PC-3 (cell line): ENCODE results near the gene MYH14.

ENCODE experiments used
- EZH2 ChIP-seq: fragments of 300-600 bp; sonication (generic); IDR thresholded peaks from one replicate; pipeline ENCODE4 v1.6.1; 2017; ENCODE audit warnings: antibody characterized with exemption, mild to moderate bottlenecking, low read length; ENCODE audit not compliant: unreplicated experiment
- EZH2phosphoT487 ChIP-seq: fragments of 300-600 bp; sonication (generic); IDR thresholded peaks from 2 replicates; pipeline ENCODE4 v1.6.1; 2018; ENCODE audit warnings: mild to moderate bottlenecking, antibody characterized with exemption, low read length, borderline replicate concordance
- TF ChIP-seq, protein P1 (sequence below): fragments of 300-600 bp; sonication (generic); conservative IDR thresholded peaks from 2 replicates; pipeline ENCODE4 v1.5.1; 2017; ENCODE audit warnings: antibody characterized with exemption, low read depth, mild to moderate bottlenecking, low read length

DNA sequence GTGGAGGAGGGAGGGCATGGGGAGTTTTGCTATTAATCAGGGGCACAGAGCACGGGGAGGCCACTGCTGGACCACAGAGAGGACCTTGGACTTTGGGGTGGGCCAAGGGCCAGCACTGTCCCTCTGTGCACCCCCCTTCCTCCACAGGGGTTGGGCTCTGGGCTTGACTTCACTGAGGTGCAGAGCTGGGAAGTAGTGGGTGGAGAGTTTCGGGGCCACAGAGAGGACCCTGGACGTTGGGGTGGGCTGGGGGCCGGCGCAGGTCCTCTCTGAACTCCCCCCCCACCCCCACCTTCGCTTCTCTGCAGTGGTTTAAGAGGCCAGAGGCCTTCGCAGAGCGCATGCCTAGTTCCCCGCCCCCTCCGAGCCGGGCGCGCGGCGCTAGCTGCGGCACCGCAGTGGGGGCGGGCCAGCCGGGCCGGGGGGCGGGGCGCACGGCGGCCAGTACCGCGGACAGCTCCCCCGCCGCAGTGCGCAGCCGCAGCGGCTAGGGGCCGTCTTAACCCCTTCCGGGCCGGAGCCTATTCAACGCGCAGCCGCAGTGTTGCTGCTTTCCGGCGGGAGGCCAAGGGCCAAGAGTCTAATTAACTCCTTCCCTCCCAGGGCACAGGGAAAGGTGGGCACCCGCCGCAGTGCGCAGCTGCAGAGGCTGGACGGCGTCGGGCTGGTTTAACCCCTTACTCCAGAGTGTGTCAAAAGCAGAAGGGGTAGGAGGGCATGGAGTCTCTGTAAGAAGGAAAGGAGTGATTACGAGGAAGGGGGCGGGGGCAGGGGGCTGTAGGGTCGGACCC is 122.1 kb downstream of the MYH14 start:
- TF ChIP-seq, protein P1, sequence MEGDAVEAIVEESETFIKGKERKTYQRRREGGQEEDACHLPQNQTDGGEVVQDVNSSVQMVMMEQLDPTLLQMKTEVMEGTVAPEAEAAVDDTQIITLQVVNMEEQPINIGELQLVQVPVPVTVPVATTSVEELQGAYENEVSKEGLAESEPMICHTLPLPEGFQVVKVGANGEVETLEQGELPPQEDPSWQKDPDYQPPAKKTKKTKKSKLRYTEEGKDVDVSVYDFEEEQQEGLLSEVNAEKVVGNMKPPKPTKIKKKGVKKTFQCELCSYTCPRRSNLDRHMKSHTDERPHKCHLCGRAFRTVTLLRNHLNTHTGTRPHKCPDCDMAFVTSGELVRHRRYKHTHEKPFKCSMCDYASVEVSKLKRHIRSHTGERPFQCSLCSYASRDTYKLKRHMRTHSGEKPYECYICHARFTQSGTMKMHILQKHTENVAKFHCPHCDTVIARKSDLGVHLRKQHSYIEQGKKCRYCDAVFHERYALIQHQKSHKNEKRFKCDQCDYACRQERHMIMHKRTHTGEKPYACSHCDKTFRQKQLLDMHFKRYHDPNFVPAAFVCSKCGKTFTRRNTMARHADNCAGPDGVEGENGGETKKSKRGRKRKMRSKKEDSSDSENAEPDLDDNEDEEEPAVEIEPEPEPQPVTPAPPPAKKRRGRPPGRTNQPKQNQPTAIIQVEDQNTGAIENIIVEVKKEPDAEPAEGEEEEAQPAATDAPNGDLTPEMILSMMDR = no peak
- TF ChIP-seq EZH2phosphoT487 (no peak), EZH2 (no peak)
